K562 (cell line): ENCODE results near the gene CABP4. TPM values are rescaled to one million over a fixed set of nuclear protein-coding genes. Genes with fewer than 3 reads are reported as not detected.
A peak's percentile ranks its signal among the peaks of the same experiment; 100 is the strongest.

Experiments used
- ATAC-seq: fragments of 200-7000 bp; cut with Tn5 transposase; 3 replicates; pipeline ENCODE4 v1.9.1; 2020; ENCODE audit warnings: moderate library complexity
- BruUV-seq: library from RNA; stranded (reverse); fragments of 400-500 nt; replicated peaks from 2 replicates; lab custom pipeline; 2021; lab: Mats Ljungman, UMichigan
- CTCF ChIA-PET: fragments of 300-600 bp; formaldehyde crosslinking; extraction: SDS; loops from one replicate; lab custom pipeline; 2021; ENCODE audit warnings: low intra/inter-chr PET ratio; lab: Yijun Ruan, JAX
- POLR2A ChIA-PET: fragments of 300-600, 350-650 bp; sonication (Branson Sonifier 250); formaldehyde crosslinking; extraction: SDS; loops from one replicate; lab custom pipeline; 2021; ENCODE audit warnings: antibody characterized with exemption, inconsistent platforms; lab: Yijun Ruan, JAX
- DNase-seq, 4 experiments: peaks; one replicate each; pipeline versions ENCODE4 v3.0.0 to v3.0.0-alpha.2; 2011 to 2018; ENCODE audit warnings: low spot score in 3 of 4, mixed read lengths in 3 of 4; ENCODE audit errors: extremely low read depth in 1 of 4
- FAIRE-seq: peaks from 2 replicates; lab custom pipeline; 2011; peaks lifted over from hg19 to GRCh38; lab: Jason Lieb, UNC
- H2AFZ ChIP-seq: 2 replicates; pipeline ENCODE4 v1.6.0; 2011; ENCODE audit warnings: low read depth, low read length, control low read depth, inconsistent platforms
- H3K27ac ChIP-seq: fragments of 200-600 bp; 3 replicates; pipeline ENCODE4 v1.8.0; 2011; ENCODE audit warnings: low read depth, mild to moderate bottlenecking, control low read depth, inconsistent platforms, low read length, moderate library complexity, mixed read lengths; ENCODE audit errors: extremely low read depth
- H3K27me3 ChIP-seq, 2 experiments: fragments of 300-600 bp in 1 of 2; 2 replicates in 1 of 2; 3 replicates in 1 of 2; pipeline versions ENCODE4 v1.6.0 to v1.8.0; 2011; ENCODE audit warnings: inconsistent platforms in 2 of 2, low read length in 2 of 2, mild to moderate bottlenecking in 1 of 2, mixed read lengths in 1 of 2, moderate library complexity in 1 of 2; ENCODE audit not compliant: control insufficient read depth in 2 of 2, insufficient read depth in 2 of 2
- H3K36me3 ChIP-seq: fragments of 300-600 bp; 3 replicates; pipeline ENCODE4 v1.8.0; 2011; ENCODE audit warnings: mild to moderate bottlenecking, low read length, inconsistent platforms; ENCODE audit not compliant: control insufficient read depth, insufficient read depth
- H3K4me1 ChIP-seq, 2 experiments: fragments of 200-600 bp in 1 of 2; replicated peaks in 1 of 2; 2 replicates in 1 of 2; 3 replicates in 1 of 2; pipeline versions ENCODE4 v1.5.1 to v1.8.0; 2011; ENCODE audit warnings: inconsistent platforms in 2 of 2, low read length in 2 of 2, mild to moderate bottlenecking in 1 of 2, mixed read lengths in 1 of 2, moderate library complexity in 1 of 2; ENCODE audit not compliant: control insufficient read depth in 2 of 2, insufficient read depth in 2 of 2
- H3K4me2 ChIP-seq: 2 replicates; pipeline ENCODE4 v1.6.1; 2011; ENCODE audit warnings: low read length, control low read depth, inconsistent platforms, mixed read lengths; ENCODE audit not compliant: insufficient read depth
- H3K4me3 ChIP-seq: fragments of 200-600 bp; sonication (generic), shearing (Covaris generic); 2 replicates; pipeline ENCODE4 v1.5.1; 2016; ENCODE audit warnings: control low read depth, inconsistent platforms
- H3K79me2 ChIP-seq: fragments of 200-600 bp; 3 replicates; pipeline ENCODE4 v1.8.0; 2011; ENCODE audit warnings: low read length, inconsistent platforms; ENCODE audit not compliant: control insufficient read depth, insufficient read depth
- H3K9ac ChIP-seq, 2 experiments: 2 replicates each; pipeline versions ENCODE4 v1.6.0 to v1.6.1; 2011; ENCODE audit warnings: low read depth in 2 of 2, low read length in 2 of 2, control low read depth in 1 of 2, inconsistent platforms in 1 of 2, mild to moderate bottlenecking in 1 of 2, mixed read lengths in 1 of 2; ENCODE audit not compliant: insufficient read depth in 1 of 2
- H3K9me1 ChIP-seq: one replicate; pipeline ENCODE4 v1.6.0; 2011; ENCODE audit warnings: inconsistent platforms, mild to moderate bottlenecking, low read length, moderate library complexity; ENCODE audit not compliant: control insufficient read depth, insufficient read depth
- H3K9me3 ChIP-seq: replicated peaks from 2 replicates; pipeline ENCODE4 v1.5.1; 2011; ENCODE audit warnings: low read depth, low read length, inconsistent platforms; ENCODE audit not compliant: control insufficient read depth, insufficient read depth
- H4K20me1 ChIP-seq: replicated peaks from 2 replicates; pipeline ENCODE4 v1.6.1; 2011; ENCODE audit warnings: low read length, inconsistent platforms, mixed read lengths; ENCODE audit not compliant: control insufficient read depth, insufficient read depth
- ARID1B ChIP-seq: fragments of 450-650 bp; IDR thresholded peaks from 2 replicates; pipeline ENCODE4 v1.6.1; 2016; ENCODE audit warnings: antibody characterized with exemption, mild to moderate bottlenecking, inconsistent platforms
- FOXK1 ChIP-seq: sonication (generic); formaldehyde crosslinking; IDR thresholded peaks from 2 replicates; pipeline ENCODE4 v1.8.0; 2022; ENCODE audit warnings: missing genetic modification reagents, mild to moderate bottlenecking, borderline replicate concordance
- HDAC8 ChIP-seq: fragments of 450-650 bp; IDR thresholded peaks from 2 replicates; pipeline ENCODE4 v1.6.1; 2016; ENCODE audit warnings: mild to moderate bottlenecking, missing genetic modification characterization, moderate library complexity, missing compliant biosample characterization
- ZNF57 ChIP-seq: fragments of 450-650 bp; formaldehyde crosslinking; IDR thresholded peaks from 2 replicates; pipeline ENCODE4 v1.4.0; 2020; ENCODE audit warnings: mild to moderate bottlenecking, moderate library complexity
- WGBS: fragments of 100-300 bp; shearing (Covaris generic); methylation state at CpG from one replicate; pipeline ENCODE4 v1.1.6; 2016; ENCODE audit warnings: low coverage, mixed read lengths; ENCODE audit not compliant: insufficient coverage; ENCODE audit errors: missing lambda C conversion rate; 5-methylcytosine and 5-hydroxymethylcytosine counted together
- in situ Hi-C: fragments of 300-500 bp; cut with MboI; formaldehyde crosslinking; loops from 4 replicates; pipeline ENCODE4 v1.15.0; 2018; ENCODE audit warnings: inconsistent platforms, mixed read lengths
- intact Hi-C: fragments of 100-400 bp; cut with micrococcal nuclease; formaldehyde crosslinking; loops from 2 replicates; pipeline ENCODE4 v1.14.2; 2022
- microRNA-seq: library from miRNA; unstranded; fragments of <30 nt; microRNA quantifications from one replicate; pipeline ENCODE4, GENCODE V29; 2018; ENCODE audit warnings: borderline microRNAs expressed
- polyA plus RNA-seq, 8 experiments: library from polyadenylated mRNA; depleted of rRNA in 4 of 8; stranded (reverse) in 5 of 8; unstranded in 3 of 8; fragments of >200 nt; fragmentation: Nextera tagmentation in 2 of 8; fragmentation: Illumina TruSeq in 1 of 8; extraction: Ambion mirVana in 2 of 8; extraction: Trizol in 1 of 8; gene quantifications; 2 replicates each; pipeline versions ENCODE4 v1.2.1 to v1.2.3, GENCODE V29; 2011 to 2014; ENCODE audit warnings: inconsistent platforms in 1 of 8, missing spikeins in 1 of 8
- small RNA-seq: library from RNA; depleted of rRNA; stranded (forward); fragments of <200 nt; gene quantifications from one replicate; pipeline ENCODE3, GENCODE V24; 2014
- total RNA-seq, 7 experiments: library from RNA; depleted of rRNA in 6 of 7; stranded (reverse); fragments of >200 nt in 6 of 7; fragmentation: Illumina TruSeq in 2 of 7; extraction: Trizol in 2 of 7; gene quantifications; 2 replicates each; pipeline versions ENCODE4 v1.2.1 to v1.2.3, GENCODE V29; 2011 to 2021; ENCODE audit warnings: low replicate concordance in 1 of 7

CABP4 gene
- total and polyA plus RNA-seq, 9 of the 15 experiments (the other 6 are each of a cell fraction or from before 2014, with no cell fraction given), result 0.11 TPM; not detected in 8

DNA sequence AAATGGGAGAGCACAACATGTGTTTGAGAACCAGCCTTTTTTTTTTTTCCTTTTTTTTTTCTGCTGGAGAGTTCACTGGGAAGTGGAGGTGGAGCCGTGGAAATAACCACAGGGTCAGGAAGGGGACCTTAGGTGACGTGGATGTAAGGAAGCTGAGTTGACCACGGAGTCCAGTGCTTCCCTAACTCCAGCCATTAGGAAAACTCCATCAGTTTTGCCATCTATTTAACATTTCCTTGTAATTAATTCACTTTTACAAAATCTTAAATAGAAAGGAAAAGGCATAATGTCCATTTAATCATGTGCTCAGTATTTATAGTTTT lies 54.8 kb downstream of the CABP4 start:
- TF ChIP-seq ARID1B (no peak), ZNF57 (no peak), FOXK1 (CRISPR knock-in tag) (no peak), HDAC8 (tag) (no peak)
- Histone ChIP-seq H3K27me3 (peaks cover 0 to 5% of the 10 kb centered on the region in 2 experiments; a peak in 1 of 5 replicates), H3K9me1 (no peaks in the 10 kb centered on the region), H3K36me3 (peaks cover 10% of the 10 kb centered on the region; the same call in 2 of the 3 replicates), H3K9me3 (no peaks in the 10 kb centered on the region), H3K4me1 (peaks cover 25 to 40% of the 10 kb centered on the region in 2 experiments), H3K4me3 (no peak overlapping the region), H3K27ac (no peak overlapping the region), H4K20me1 (no peaks in the 10 kb centered on the region), H3K9ac (no peak overlapping the region), H3K4me2 (no peak overlapping the region), H3K79me2 (peaks cover 20% of the 10 kb centered on the region), H2AFZ (0 out of 2 replicates have a peak overlapping the region, but pooled peaks have one; percentile 25)
- POLR2A ChIA-PET, result interaction anchor here (0.7 kb wide), 1 partner anchor 14 kb away, joined by 3 read pairs; no protein-coding TSS in a partner anchor
- in situ Hi-C loops, result no loop called here
- no TSS peak for BruUV-seq
- CTCF ChIA-PET, result no interaction called here
- FAIRE-seq (no peak), ATAC-seq (no peak), DNase-seq (no peak)
- intact Hi-C loops, result no loop called here
- WGBS, result 40% methylated on average over 2 of the region's 3 CpGs

Small RNA genes within 50 kb of the gene (microRNA-seq; reads per million reads assigned to microRNA genes)
- not detected for gene MIR6752

Small RNA genes within 50 kb of the gene (small RNA-seq; reads per million reads assigned to genes)
- gene MIR6752, result not detected

Other genes with a start within 250 kb of the CABP4 start
Only the 7 nearest of the 24 such genes appear.
- 0.12 and 0.18 TPM in 2 replicates for gene CARNS1, start 39.7 kb upstream of the CABP4 start, total RNA-seq (2014; rRNA removed)
- gene CARNS1, start 39.7 kb upstream of the CABP4 start, total RNA-seq (2014; rRNA removed; fragmentation: Illumina TruSeq; extraction: Trizol), result not detected in 2 replicates
- 0.04 TPM in 1 of 2 replicates, not detected in the other for gene CARNS1, start 39.7 kb upstream of the CABP4 start, total RNA-seq (2015; rRNA removed; fragmentation: Illumina TruSeq; extraction: Trizol)
- 0.07 and 0.13 TPM in 2 replicates for gene CARNS1, start 39.7 kb upstream of the CABP4 start, total RNA-seq (2021)
- 0.04 and 0.06 TPM in 2 replicates for gene CARNS1, start 39.7 kb upstream of the CABP4 start, polyA plus RNA-seq (2011; rRNA removed)
- 0.06 and 0.07 TPM in 2 replicates for gene CARNS1, start 39.7 kb upstream of the CABP4 start, polyA plus RNA-seq (2014; fragmentation: Illumina TruSeq; extraction: Trizol)
- under 1 TPM in 1 of 2 experiments, not detected in 1; 0.01 TPM for gene CARNS1, start 39.7 kb upstream of the CABP4 start, polyA plus RNA-seq (2014; fragmentation: Nextera tagmentation; extraction: Ambion mirVana)
- gene CARNS1, start 39.7 kb upstream of the CABP4 start, polyA plus RNA-seq (2014; rRNA removed), result 0.03 and 0.07 TPM in 2 replicates
- gene RPS6KB2, start 26.9 kb upstream of the CABP4 start, total RNA-seq (2014; rRNA removed), result 115 and 132 TPM in 2 replicates
- 23.8 and 33.6 TPM in 2 replicates for gene RPS6KB2, start 26.9 kb upstream of the CABP4 start, total RNA-seq (2014; rRNA removed; fragmentation: Illumina TruSeq; extraction: Trizol)
- gene RPS6KB2, start 26.9 kb upstream of the CABP4 start, total RNA-seq (2015; rRNA removed; fragmentation: Illumina TruSeq; extraction: Trizol), result 73.0 and 74.5 TPM in 2 replicates
- 98.8 and 101 TPM in 2 replicates for gene RPS6KB2, start 26.9 kb upstream of the CABP4 start, total RNA-seq (2021)
- 75.5 and 82.6 TPM in 2 replicates for gene RPS6KB2, start 26.9 kb upstream of the CABP4 start, polyA plus RNA-seq (2011; rRNA removed)
- 84.2 and 101 TPM in 2 replicates for gene RPS6KB2, start 26.9 kb upstream of the CABP4 start, polyA plus RNA-seq (2014; fragmentation: Illumina TruSeq; extraction: Trizol)
- gene RPS6KB2, start 26.9 kb upstream of the CABP4 start, polyA plus RNA-seq (2014; fragmentation: Nextera tagmentation; extraction: Ambion mirVana), result 1 to 10 TPM in 1 of 2 experiments, under 1 TPM in 1; 0.42 to 3.1 TPM
- gene RPS6KB2, start 26.9 kb upstream of the CABP4 start, polyA plus RNA-seq (2014; rRNA removed), result 122 and 132 TPM in 2 replicates
- gene PTPRCAP, start 17.7 kb upstream of the CABP4 start, total RNA-seq (2014; rRNA removed), result 0.45 and 1.9 TPM in 2 replicates
- gene PTPRCAP, start 17.7 kb upstream of the CABP4 start, total RNA-seq (2014; rRNA removed; fragmentation: Illumina TruSeq; extraction: Trizol), result not detected in 2 replicates
- 0.22 and 0.49 TPM in 2 replicates for gene PTPRCAP, start 17.7 kb upstream of the CABP4 start, total RNA-seq (2015; rRNA removed; fragmentation: Illumina TruSeq; extraction: Trizol)
- gene PTPRCAP, start 17.7 kb upstream of the CABP4 start, total RNA-seq (2021), result 1.1 and 1.5 TPM in 2 replicates
- 0.51 and 0.64 TPM in 2 replicates for gene PTPRCAP, start 17.7 kb upstream of the CABP4 start, polyA plus RNA-seq (2011; rRNA removed)
- gene PTPRCAP, start 17.7 kb upstream of the CABP4 start, polyA plus RNA-seq (2014; fragmentation: Illumina TruSeq; extraction: Trizol), result not detected in 2 replicates
- gene PTPRCAP, start 17.7 kb upstream of the CABP4 start, polyA plus RNA-seq (2014; fragmentation: Nextera tagmentation; extraction: Ambion mirVana), result not detected
- gene PTPRCAP, start 17.7 kb upstream of the CABP4 start, polyA plus RNA-seq (2014; rRNA removed), result 0.85 and 2.0 TPM in 2 replicates
- gene CORO1B, start 11.9 kb upstream of the CABP4 start, total RNA-seq (2014; rRNA removed), result 120 and 167 TPM in 2 replicates
- 5.2 and 14.6 TPM in 2 replicates for gene CORO1B, start 11.9 kb upstream of the CABP4 start, total RNA-seq (2014; rRNA removed; fragmentation: Illumina TruSeq; extraction: Trizol)
- 73.6 and 73.9 TPM in 2 replicates for gene CORO1B, start 11.9 kb upstream of the CABP4 start, total RNA-seq (2015; rRNA removed; fragmentation: Illumina TruSeq; extraction: Trizol)
- 98.1 and 107 TPM in 2 replicates for gene CORO1B, start 11.9 kb upstream of the CABP4 start, total RNA-seq (2021)
- gene CORO1B, start 11.9 kb upstream of the CABP4 start, polyA plus RNA-seq (2011; rRNA removed), result 45.1 and 84.3 TPM in 2 replicates
- 66.3 and 93.6 TPM in 2 replicates for gene CORO1B, start 11.9 kb upstream of the CABP4 start, polyA plus RNA-seq (2014; fragmentation: Illumina TruSeq; extraction: Trizol)
- gene CORO1B, start 11.9 kb upstream of the CABP4 start, polyA plus RNA-seq (2014; fragmentation: Nextera tagmentation; extraction: Ambion mirVana), result 1 to 10 TPM in 1 of 2 experiments, under 1 TPM in 1; 0.23 to 1.0 TPM
- 87.8 and 98.1 TPM in 2 replicates for gene CORO1B, start 11.9 kb upstream of the CABP4 start, polyA plus RNA-seq (2014; rRNA removed)
- gene GPR152, start 2.6 kb upstream of the CABP4 start, total RNA-seq (2014; rRNA removed), result not detected in 2 replicates
- not detected in 2 replicates for gene GPR152, start 2.6 kb upstream of the CABP4 start, total RNA-seq (2014; rRNA removed; fragmentation: Illumina TruSeq; extraction: Trizol)
- gene GPR152, start 2.6 kb upstream of the CABP4 start, total RNA-seq (2015; rRNA removed; fragmentation: Illumina TruSeq; extraction: Trizol), result not detected in 2 replicates
- gene GPR152, start 2.6 kb upstream of the CABP4 start, total RNA-seq (2021), result not detected in 2 replicates
- gene GPR152, start 2.6 kb upstream of the CABP4 start, polyA plus RNA-seq (2011; rRNA removed), result not detected in 2 replicates
- not detected in 2 replicates for gene GPR152, start 2.6 kb upstream of the CABP4 start, polyA plus RNA-seq (2014; fragmentation: Illumina TruSeq; extraction: Trizol)
- gene GPR152, start 2.6 kb upstream of the CABP4 start, polyA plus RNA-seq (2014; fragmentation: Nextera tagmentation; extraction: Ambion mirVana), result not detected
- gene GPR152, start 2.6 kb upstream of the CABP4 start, polyA plus RNA-seq (2014; rRNA removed), result not detected in 2 replicates
- 10.7 and 23.4 TPM in 2 replicates for gene TMEM134, start 13.9 kb downstream of the CABP4 start, total RNA-seq (2014; rRNA removed)
- 1.3 and 1.5 TPM in 2 replicates for gene TMEM134, start 13.9 kb downstream of the CABP4 start, total RNA-seq (2014; rRNA removed; fragmentation: Illumina TruSeq; extraction: Trizol)
- 10.3 and 10.7 TPM in 2 replicates for gene TMEM134, start 13.9 kb downstream of the CABP4 start, total RNA-seq (2015; rRNA removed; fragmentation: Illumina TruSeq; extraction: Trizol)
- 19.2 and 19.3 TPM in 2 replicates for gene TMEM134, start 13.9 kb downstream of the CABP4 start, total RNA-seq (2021)
- gene TMEM134, start 13.9 kb downstream of the CABP4 start, polyA plus RNA-seq (2011; rRNA removed), result 17.5 and 26.2 TPM in 2 replicates
- 6.3 and 11.1 TPM in 2 replicates for gene TMEM134, start 13.9 kb downstream of the CABP4 start, polyA plus RNA-seq (2014; fragmentation: Illumina TruSeq; extraction: Trizol)
- 1 to 10 TPM in 1 of 2 experiments, under 1 TPM in 1; 0.63 to 1.4 TPM for gene TMEM134, start 13.9 kb downstream of the CABP4 start, polyA plus RNA-seq (2014; fragmentation: Nextera tagmentation; extraction: Ambion mirVana)
- 48.4 and 58.9 TPM in 2 replicates for gene TMEM134, start 13.9 kb downstream of the CABP4 start, polyA plus RNA-seq (2014; rRNA removed)
- gene AIP, start 27.7 kb downstream of the CABP4 start, total RNA-seq (2014; rRNA removed), result 92.5 and 101 TPM in 2 replicates
- gene AIP, start 27.7 kb downstream of the CABP4 start, total RNA-seq (2014; rRNA removed; fragmentation: Illumina TruSeq; extraction: Trizol), result 16.6 and 37.0 TPM in 2 replicates
- gene AIP, start 27.7 kb downstream of the CABP4 start, total RNA-seq (2015; rRNA removed; fragmentation: Illumina TruSeq; extraction: Trizol), result 50.3 and 52.7 TPM in 2 replicates
- gene AIP, start 27.7 kb downstream of the CABP4 start, total RNA-seq (2021), result 71.2 and 78.3 TPM in 2 replicates
- 66.6 and 98.4 TPM in 2 replicates for gene AIP, start 27.7 kb downstream of the CABP4 start, polyA plus RNA-seq (2011; rRNA removed)
- gene AIP, start 27.7 kb downstream of the CABP4 start, polyA plus RNA-seq (2014; fragmentation: Illumina TruSeq; extraction: Trizol), result 40.2 and 66.9 TPM in 2 replicates
- 10 to 100 TPM in 1 of 2 experiments, 1 to 10 TPM in 1; 5.2 to 16.2 TPM for gene AIP, start 27.7 kb downstream of the CABP4 start, polyA plus RNA-seq (2014; fragmentation: Nextera tagmentation; extraction: Ambion mirVana)
- 85.1 and 92.7 TPM in 2 replicates for gene AIP, start 27.7 kb downstream of the CABP4 start, polyA plus RNA-seq (2014; rRNA removed)